CD8-positive, alpha-beta memory T cell (primary cell): ENCODE results near the gene LRRK1. TPM values are rescaled to one million over a fixed set of nuclear protein-coding genes. Genes with fewer than 3 reads are reported as not detected.

Experiments used
- CTCF ChIA-PET: fragments of 350-600 bp; sonication (Branson Sonifier 250); formaldehyde crosslinking; loops from one replicate; lab custom pipeline; 2021; ENCODE audit warnings: antibody characterized with exemption; lab: Charles Lee
- POLR2A ChIA-PET: fragments of 350-600 bp; sonication (Branson Sonifier 250); formaldehyde crosslinking; loops from one replicate; lab custom pipeline; 2021; ENCODE audit warnings: antibody characterized with exemption; lab: Charles Lee
- DNase-seq, 5 donors: peaks; one replicate each; pipeline versions ENCODE4 v3.0.0 to v3.0.0-alpha.2; 2020 to 2022; ENCODE audit warnings: mixed read lengths in 1 of 5
- H3K27ac ChIP-seq: one replicate; pipeline ENCODE4 v1.7.0; 2013; ENCODE audit warnings: low read depth, mild to moderate bottlenecking, low read length, moderate library complexity
- H3K27me3 ChIP-seq: 2 replicates; pipeline ENCODE4 v1.7.0; 2013; ENCODE audit warnings: low read length, mild to moderate bottlenecking; ENCODE audit not compliant: insufficient read depth, poor library complexity, severe bottlenecking
- H3K36me3 ChIP-seq: 2 replicates; pipeline ENCODE4 v1.7.0; 2013; ENCODE audit warnings: mild to moderate bottlenecking, low read length, moderate library complexity; ENCODE audit not compliant: insufficient read depth
- H3K4me1 ChIP-seq: 2 replicates; pipeline ENCODE4 v1.7.0; 2013; ENCODE audit warnings: mild to moderate bottlenecking, low read length, moderate library complexity; ENCODE audit not compliant: insufficient read depth
- H3K4me3 ChIP-seq: 2 replicates; pipeline ENCODE4 v1.7.0; 2013; ENCODE audit warnings: mild to moderate bottlenecking, low read length
- H3K9me3 ChIP-seq: 2 replicates; pipeline ENCODE4 v1.7.0; 2013; ENCODE audit warnings: mild to moderate bottlenecking, low read length
- H3K27ac Mint-ChIP-seq, 8 donors: one replicate each; pipeline ENCODE4 v1.8.0; 2020 to 2021; ENCODE audit warnings: mixed read lengths in 8 of 8, mild to moderate bottlenecking in 6 of 8, inconsistent platforms in 3 of 8, moderate library complexity in 3 of 8
- H3K27me3 Mint-ChIP-seq, 2 donors: one replicate each; pipeline ENCODE4 v1.8.0; 2020 to 2021; ENCODE audit warnings: mixed read lengths in 2 of 2, mild to moderate bottlenecking in 1 of 2, moderate library complexity in 1 of 2
- H3K36me3 Mint-ChIP-seq, 3 donors: one replicate each; pipeline ENCODE4 v1.8.0; 2020 to 2021; ENCODE audit warnings: mixed read lengths in 3 of 3, inconsistent platforms in 1 of 3, mild to moderate bottlenecking in 1 of 3
- H3K4me1 Mint-ChIP-seq, 3 donors: one replicate each; pipeline ENCODE4 v1.8.0; 2020 to 2021; ENCODE audit warnings: mixed read lengths in 3 of 3, inconsistent platforms in 1 of 3, mild to moderate bottlenecking in 1 of 3
- H3K4me3 Mint-ChIP-seq, 7 donors: one replicate each; pipeline ENCODE4 v1.8.0; 2020 to 2021; ENCODE audit warnings: mixed read lengths in 7 of 7, mild to moderate bottlenecking in 6 of 7, moderate library complexity in 4 of 7, inconsistent platforms in 2 of 7
- H3K9me3 Mint-ChIP-seq, 5 donors: one replicate each; pipeline ENCODE4 v1.8.0; 2020 to 2022; ENCODE audit warnings: mixed read lengths in 5 of 5, mild to moderate bottlenecking in 3 of 5, moderate library complexity in 2 of 5, inconsistent platforms in 1 of 5
- polyA plus RNA-seq: library from polyadenylated mRNA; unstranded; fragments of 300-500 nt; fragmentation: Illumina TruSeq; gene quantifications from one replicate; pipeline ENCODE4 v1.2.3, GENCODE V29; 2021
- total RNA-seq, 2 experiments: library from RNA; stranded (reverse); gene quantifications; one replicate each; pipeline ENCODE4 v1.2.3, GENCODE V29; 2021

LRRK1 gene
- total and polyA plus RNA-seq, 3 experiments from 2014 or later: 0.31 to 0.79 TPM; not detected in 1

DNA sequence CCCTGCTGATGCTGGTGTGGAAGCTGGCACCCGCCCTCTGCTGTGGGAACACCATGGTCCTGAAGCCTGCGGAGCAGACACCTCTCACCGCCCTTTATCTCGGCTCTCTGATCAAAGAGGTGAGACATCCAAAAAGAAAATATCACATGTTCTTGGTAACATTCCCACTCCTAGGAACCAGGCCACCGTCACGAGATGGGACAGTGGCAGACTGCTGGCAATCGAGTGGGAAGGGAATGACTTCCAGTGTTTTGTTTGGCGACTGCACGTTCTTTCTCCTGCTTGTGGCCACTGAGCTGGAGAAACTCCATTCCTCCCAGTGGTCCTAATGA is 25.2 kb upstream of the LRRK1 start:
- no peaks in the 10 kb centered on the region for H3K9me3 ChIP-seq
- no peak overlapping the region for H3K4me3 ChIP-seq
- no peak overlapping the region for H3K4me3 Mint-ChIP-seq
- POLR2A ChIA-PET: no interaction called here
- no peaks in the 10 kb centered on the region for H3K36me3 Mint-ChIP-seq
- no peak for DNase-seq
- peaks cover 8 to 70% of the 10 kb centered on the region in 2 donors for H3K27me3 Mint-ChIP-seq
- H3K27me3 ChIP-seq: peaks cover 7% of the 10 kb centered on the region
- no peaks in the 10 kb centered on the region for H3K9me3 Mint-ChIP-seq
- no peak overlapping the region for H3K27ac Mint-ChIP-seq
- H3K4me1 ChIP-seq: no peaks in the 10 kb centered on the region
- H3K4me1 Mint-ChIP-seq: peaks cover 0 to 2% (median 0%) of the 10 kb centered on the region in 3 donors
- H3K36me3 ChIP-seq: no peaks in the 10 kb centered on the region
- H3K27ac ChIP-seq: no peak overlapping the region
- CTCF ChIA-PET: no interaction called here

DNA sequence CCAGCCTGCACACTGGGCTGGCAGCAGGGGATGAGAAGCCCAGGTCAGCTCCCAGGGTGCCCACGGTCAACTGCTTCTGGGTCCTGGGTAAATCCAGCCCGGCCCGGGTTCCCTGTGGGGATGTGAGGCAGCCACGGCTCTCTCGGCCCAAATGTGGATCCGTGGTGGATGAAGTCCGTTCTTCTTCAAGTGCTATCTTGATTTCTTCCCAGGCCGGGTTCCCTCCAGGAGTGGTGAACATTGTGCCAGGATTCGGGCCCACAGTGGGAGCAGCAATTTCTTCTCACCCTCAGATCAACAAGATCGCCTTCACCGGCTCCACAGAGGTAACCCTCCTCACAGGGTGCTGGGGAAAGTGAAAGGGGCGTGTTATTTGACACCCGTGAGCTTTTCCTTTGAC is 23.4 kb upstream of the LRRK1 start:
- Histone ChIP-seq H3K4me1 (no peaks in the 10 kb centered on the region), H3K9me3 (no peaks in the 10 kb centered on the region), H3K27ac (no peak overlapping the region), H3K36me3 (no peaks in the 10 kb centered on the region), H3K27me3 (no peaks in the 10 kb centered on the region), H3K4me3 (no peak overlapping the region)
- Mint-ChIP-seq H3K36me3 (no peaks in the 10 kb centered on the region), H3K27me3 (peaks cover 10 to 60% of the 10 kb centered on the region in 2 donors), H3K27ac (no peak overlapping the region), H3K4me1 (no peaks in the 10 kb centered on the region), H3K4me3 (no peak overlapping the region), H3K9me3 (no peaks in the 10 kb centered on the region)
- no peak for DNase-seq
- ChIA-PET CTCF (no interaction called here), POLR2A (no interaction called here)

- no peak overlapping the region for H3K27ac Mint-ChIP-seq
- no peaks in the 10 kb centered on the region for H3K36me3 Mint-ChIP-seq
- CTCF ChIA-PET: no interaction called here
- Histone ChIP-seq H3K36me3 (no peaks in the 10 kb centered on the region), H3K4me1 (no peaks in the 10 kb centered on the region), H3K27me3 (no peaks in the 10 kb centered on the region), H3K4me3 (no peak overlapping the region), H3K9me3 (no peaks in the 10 kb centered on the region), H3K27ac (no peak overlapping the region)
- H3K27me3 Mint-ChIP-seq: peaks cover 7 to 48% of the 10 kb centered on the region in 2 donors
- no peaks in the 10 kb centered on the region for H3K9me3 Mint-ChIP-seq
- no peak overlapping the region for H3K4me3 Mint-ChIP-seq
- DNase-seq: no peak
- H3K4me1 Mint-ChIP-seq: no peaks in the 10 kb centered on the region
- POLR2A ChIA-PET: no interaction called here
These were observed 21.7 kb upstream of the LRRK1 start for GRCh38 chr15:100897221-100898151.

- ChIA-PET POLR2A (no interaction called here), CTCF (interaction anchor here (1.3 kb wide), 1 partner anchor 25 kb away, joined by 4 read pairs; no protein-coding TSS in a partner anchor)
- Mint-ChIP-seq H3K9me3 (no peaks in the 10 kb centered on the region), H3K27ac (no peak overlapping the region), H3K4me3 (no peak overlapping the region), H3K36me3 (no peaks in the 10 kb centered on the region), H3K27me3 (peaks cover 7 to 42% of the 10 kb centered on the region in 2 donors), H3K4me1 (no peaks in the 10 kb centered on the region)
- no peak overlapping the region for H3K27ac ChIP-seq
- H3K27me3 ChIP-seq: no peaks in the 10 kb centered on the region
- no peak overlapping the region for H3K4me3 ChIP-seq
- no peaks in the 10 kb centered on the region for H3K36me3 ChIP-seq
- H3K4me1 ChIP-seq: no peaks in the 10 kb centered on the region
- no peaks in the 10 kb centered on the region for H3K9me3 ChIP-seq
- DNase-seq: no peak
These were observed 21.0 kb upstream of the LRRK1 start for GRCh38 chr15:100898152-100898490.

GRCh38 chr15:100898661-100899462 is 20.3 kb upstream of the LRRK1 start:
- Histone ChIP-seq H3K27ac (no peak overlapping the region), H3K9me3 (no peaks in the 10 kb centered on the region), H3K4me1 (no peaks in the 10 kb centered on the region), H3K4me3 (no peak overlapping the region), H3K27me3 (no peaks in the 10 kb centered on the region), H3K36me3 (no peaks in the 10 kb centered on the region)
- Mint-ChIP-seq H3K9me3 (no peaks in the 10 kb centered on the region), H3K27ac (no peak overlapping the region), H3K4me1 (no peaks in the 10 kb centered on the region), H3K4me3 (no peak overlapping the region), H3K27me3 (peaks cover 3 to 35% of the 10 kb centered on the region in 2 donors), H3K36me3 (no peaks in the 10 kb centered on the region)
- ChIA-PET POLR2A (no interaction called here), CTCF (interaction anchor here (1.3 kb wide), 1 partner anchor 26 kb away, joined by 4 read pairs; no protein-coding TSS in a partner anchor)
- no peak for DNase-seq

DNA sequence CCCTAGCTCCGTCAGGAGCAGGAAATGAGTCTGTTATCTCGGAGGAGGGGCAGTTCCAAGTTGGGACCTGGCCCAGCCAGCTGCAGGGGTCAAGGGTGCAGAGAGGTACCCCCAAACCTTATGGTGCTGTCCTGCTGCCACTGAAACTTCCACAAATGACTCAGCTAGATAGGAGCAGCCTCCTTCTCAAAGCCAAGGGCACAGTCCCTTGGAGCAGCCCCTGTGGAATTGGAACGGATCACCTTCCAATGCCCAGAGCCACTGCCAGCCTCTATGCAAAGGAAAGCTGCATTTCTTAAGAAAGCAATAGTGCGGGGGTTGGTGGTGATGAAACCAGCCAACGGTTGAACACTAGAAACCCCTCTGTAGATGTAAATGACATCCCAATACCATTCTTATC is 19.6 kb upstream of the LRRK1 start:
- POLR2A ChIA-PET: no interaction called here
- no peak overlapping the region for H3K27ac ChIP-seq
- H3K27me3 ChIP-seq: no peaks in the 10 kb centered on the region
- CTCF ChIA-PET: no interaction called here
- no peaks in the 10 kb centered on the region for H3K4me1 Mint-ChIP-seq
- no peaks in the 10 kb centered on the region for H3K36me3 Mint-ChIP-seq
- no peaks in the 10 kb centered on the region for H3K9me3 Mint-ChIP-seq
- no peak overlapping the region for H3K4me3 Mint-ChIP-seq
- H3K36me3 ChIP-seq: no peaks in the 10 kb centered on the region
- no peak overlapping the region for H3K27ac Mint-ChIP-seq
- H3K9me3 ChIP-seq: no peaks in the 10 kb centered on the region
- H3K27me3 Mint-ChIP-seq: peaks cover 1 to 29% of the 10 kb centered on the region in 2 donors
- no peak overlapping the region for H3K4me3 ChIP-seq
- H3K4me1 ChIP-seq: no peaks in the 10 kb centered on the region
- no peak for DNase-seq

GRCh38 chr15:100900136-100900794 is 18.9 kb upstream of the LRRK1 start:
- peaks cover 1 to 26% of the 10 kb centered on the region in 2 donors for H3K27me3 Mint-ChIP-seq
- Histone ChIP-seq H3K4me3 (no peak overlapping the region), H3K27me3 (no peaks in the 10 kb centered on the region), H3K4me1 (no peaks in the 10 kb centered on the region), H3K27ac (no peak overlapping the region), H3K36me3 (no peaks in the 10 kb centered on the region), H3K9me3 (no peaks in the 10 kb centered on the region)
- no peaks in the 10 kb centered on the region for H3K4me1 Mint-ChIP-seq
- POLR2A ChIA-PET: no interaction called here
- no peaks in the 10 kb centered on the region for H3K36me3 Mint-ChIP-seq
- DNase-seq: no peak
- CTCF ChIA-PET: no interaction called here
- no peak overlapping the region for H3K27ac Mint-ChIP-seq
- H3K4me3 Mint-ChIP-seq: no peak overlapping the region
- H3K9me3 Mint-ChIP-seq: no peaks in the 10 kb centered on the region

GRCh38 chr15:100900795-100901169 is 18.4 kb upstream of the LRRK1 start:
- no peaks in the 10 kb centered on the region for H3K4me1 Mint-ChIP-seq

More at GRCh38 chr15:100900795-100901169, 18.4 kb upstream of the LRRK1 start:
- H3K27ac Mint-ChIP-seq: peak overlapping the region in 1 of 8 donors; percentile 48
- Histone ChIP-seq H3K9me3 (no peaks in the 10 kb centered on the region), H3K4me1 (no peaks in the 10 kb centered on the region), H3K4me3 (no peak overlapping the region), H3K36me3 (no peaks in the 10 kb centered on the region), H3K27ac (no peak overlapping the region), H3K27me3 (no peaks in the 10 kb centered on the region)
- H3K4me3 Mint-ChIP-seq: no peak overlapping the region
- ChIA-PET POLR2A (no interaction called here), CTCF (no interaction called here)
- H3K9me3 Mint-ChIP-seq: no peaks in the 10 kb centered on the region
- DNase-seq: no peak
- peaks cover 1 to 31% of the 10 kb centered on the region in 2 donors for H3K27me3 Mint-ChIP-seq
- no peaks in the 10 kb centered on the region for H3K36me3 Mint-ChIP-seq
